ENCODE measurements around the gene SPTBN5. TPM values are rescaled to one million over a fixed set of nuclear protein-coding genes. Genes with fewer than 3 reads are reported as not detected.

Gene SPTBN5
- total RNA-seq, 1 experiment from 2014 or later: 3.2 TPM

GRCh38 chr15:41936649-41937567 is 43.1 kb upstream of the SPTBN5 start:
- Histone ChIP-seq H3K9me3 (ENCODE audit: low read depth, low read length, poor library complexity, severe bottlenecking) (no peaks in the 10 kb centered on the region), H3K4me3 (ENCODE audit: low read depth, low read length, poor library complexity, severe bottlenecking) (no peak overlapping the region), H3K27ac (ENCODE audit: low read depth, low read length, poor library complexity, severe bottlenecking) (peak overlapping the region; percentile 40), H3K36me3 (ENCODE audit: insufficient read depth, low read length, poor library complexity, severe bottlenecking) (no peaks in the 10 kb centered on the region), H3K27me3 (replicated peaks; ENCODE audit: insufficient read depth, low read depth, low read length, poor library complexity) (no peaks in the 10 kb centered on the region), H3K4me1 (ENCODE audit: insufficient read depth, low read length, poor library complexity, severe bottlenecking) (peaks cover 14% of the 10 kb centered on the region)
- intact Hi-C loops (cut with micrococcal nuclease; ENCODE audit: unreplicated experiment): no loop called here
- DNase-seq (ENCODE audit: low spot score): no peak
- BruUV-seq (replicated peaks): no TSS peak
- CTCF ChIA-PET: no interaction called here
- TF ChIP-seq EZH2 (IDR thresholded peaks at IDR 0.05; ENCODE audit: borderline replicate concordance, low read depth, low read length, poor library complexity, severe bottlenecking) (no peak), CTCF (conservative IDR thresholded peaks at IDR 0.05; ENCODE audit: low read depth, low read length) (no peak)
- POLR2A ChIA-PET (ENCODE audit: low non-redundant PET): no interaction called here

- Histone ChIP-seq H3K36me3 (ENCODE audit: insufficient read depth, low read length, poor library complexity, severe bottlenecking) (no peaks in the 10 kb centered on the region), H3K27ac (ENCODE audit: low read depth, low read length, poor library complexity, severe bottlenecking) (no peak overlapping the region), H3K9me3 (ENCODE audit: low read depth, low read length, poor library complexity, severe bottlenecking) (no peaks in the 10 kb centered on the region), H3K4me3 (ENCODE audit: low read depth, low read length, poor library complexity, severe bottlenecking) (no peak overlapping the region), H3K27me3 (replicated peaks; ENCODE audit: insufficient read depth, low read depth, low read length, poor library complexity) (no peaks in the 10 kb centered on the region), H3K4me1 (ENCODE audit: insufficient read depth, low read length, poor library complexity, severe bottlenecking) (peaks cover 14% of the 10 kb centered on the region)
- no peak for DNase-seq (ENCODE audit: low spot score)
- ChIA-PET POLR2A (ENCODE audit: low non-redundant PET) (no interaction called here), CTCF (no interaction called here)
- no TSS peak for BruUV-seq (replicated peaks)
- TF ChIP-seq CTCF (conservative IDR thresholded peaks at IDR 0.05; ENCODE audit: low read depth, low read length) (no peak), EZH2 (IDR thresholded peaks at IDR 0.05; ENCODE audit: borderline replicate concordance, low read depth, low read length, poor library complexity, severe bottlenecking) (no peak)
- intact Hi-C loops (cut with micrococcal nuclease; ENCODE audit: unreplicated experiment): no loop called here
Measured at GRCh38 chr15:41936155-41936554, 42.3 kb upstream of the SPTBN5 start.

DNA sequence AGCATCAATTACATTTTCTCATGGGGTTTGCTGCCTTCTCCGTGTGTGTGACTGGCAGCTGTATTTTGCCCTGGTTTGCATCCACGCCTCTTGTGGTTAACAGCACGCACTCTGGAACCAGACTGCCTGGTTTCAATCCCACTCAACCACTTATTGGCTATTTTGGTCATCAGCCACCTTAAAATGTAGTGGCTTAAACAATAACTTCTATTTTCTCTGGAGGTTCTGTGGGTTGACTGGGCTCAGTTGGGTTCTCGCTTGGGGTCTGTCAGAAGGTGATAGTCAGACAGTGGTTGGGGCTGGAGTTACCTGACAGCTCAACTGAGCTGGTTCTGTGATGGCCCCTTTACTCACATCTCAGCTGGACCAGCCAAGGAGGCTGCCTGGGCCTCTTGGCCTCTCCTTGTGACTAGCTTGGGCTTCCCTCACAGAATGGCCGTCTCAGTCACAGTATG is 41.7 kb upstream of the SPTBN5 start:
- ChIA-PET CTCF (no interaction called here), POLR2A (ENCODE audit: low non-redundant PET) (no interaction called here)
- no peaks in the 10 kb centered on the region for H3K36me3 ChIP-seq (ENCODE audit: insufficient read depth, low read length, poor library complexity, severe bottlenecking)
- peaks cover 15% of the 10 kb centered on the region for H3K4me1 ChIP-seq (ENCODE audit: insufficient read depth, low read length, poor library complexity, severe bottlenecking)
- H3K4me3 ChIP-seq (ENCODE audit: low read depth, low read length, poor library complexity, severe bottlenecking): no peak overlapping the region
- TF ChIP-seq EZH2 (IDR thresholded peaks at IDR 0.05; ENCODE audit: borderline replicate concordance, low read depth, low read length, poor library complexity, severe bottlenecking): no peak
- no peak for TF ChIP-seq CTCF (conservative IDR thresholded peaks at IDR 0.05; ENCODE audit: low read depth, low read length)
- peak overlapping the region; percentile 62 for H3K27ac ChIP-seq (ENCODE audit: low read depth, low read length, poor library complexity, severe bottlenecking)
- no peak for DNase-seq (ENCODE audit: low spot score)
- intact Hi-C loops (cut with micrococcal nuclease; ENCODE audit: unreplicated experiment): no loop called here
- BruUV-seq (replicated peaks): no TSS peak
- no peaks in the 10 kb centered on the region for H3K9me3 ChIP-seq (ENCODE audit: low read depth, low read length, poor library complexity, severe bottlenecking)
- H3K27me3 ChIP-seq (replicated peaks; ENCODE audit: insufficient read depth, low read depth, low read length, poor library complexity): no peaks in the 10 kb centered on the region

Measured in A673 (cell line).